Measurements from ENCODE around the gene SETD2.

The SETD2 gene

DNA sequence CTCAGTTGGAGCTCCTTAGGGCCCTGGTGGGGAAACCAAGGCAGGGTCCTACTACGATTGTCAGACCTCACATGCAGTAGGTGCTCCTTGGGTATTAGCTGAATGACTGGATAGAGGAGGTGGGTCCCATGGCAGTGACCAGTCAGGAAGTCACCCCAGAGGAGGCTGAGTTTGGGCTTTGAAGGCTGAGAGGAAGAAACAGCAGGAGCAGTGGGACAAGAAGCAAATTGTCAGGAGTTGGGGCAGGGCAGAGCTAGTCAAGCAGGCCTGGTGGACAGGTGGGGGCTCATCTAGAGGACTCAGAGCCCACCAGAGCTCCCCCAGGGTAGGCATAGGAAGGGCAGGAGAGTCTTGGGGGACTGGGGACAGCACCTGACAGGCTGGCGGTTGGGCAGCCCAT, 181.4 kb downstream of the SETD2 start:
- Histone ChIP-seq H3K4me3 (IDR thresholded peaks at IDR 0.05; ENCODE audit: insufficient read depth, low read depth, low read length) (no peak overlapping the region), H3K4me2 (no peak overlapping the region), H3K27me3 (ENCODE audit: insufficient read depth, low read depth) (no peaks in the 10 kb centered on the region), H3K27ac (no peak overlapping the region), H3K36me3 (ENCODE audit: insufficient read depth) (no peaks in the 10 kb centered on the region), H2AFZ (ENCODE audit: low read depth) (no peak overlapping the region), H4K20me1 (ENCODE audit: insufficient read depth) (no peaks in the 10 kb centered on the region), H3K79me2 (ENCODE audit: insufficient read depth, low read depth) (peaks cover 6% of the 10 kb centered on the region), H3K9ac (no peak overlapping the region), H3K4me1 (ENCODE audit: low read depth, poor library complexity, severe bottlenecking) (peaks cover 23% of the 10 kb centered on the region)
- no peak for TF ChIP-seq CTCF (conservative IDR thresholded peaks at IDR 0.05; ENCODE audit: low read depth, low read length)

DNA sequence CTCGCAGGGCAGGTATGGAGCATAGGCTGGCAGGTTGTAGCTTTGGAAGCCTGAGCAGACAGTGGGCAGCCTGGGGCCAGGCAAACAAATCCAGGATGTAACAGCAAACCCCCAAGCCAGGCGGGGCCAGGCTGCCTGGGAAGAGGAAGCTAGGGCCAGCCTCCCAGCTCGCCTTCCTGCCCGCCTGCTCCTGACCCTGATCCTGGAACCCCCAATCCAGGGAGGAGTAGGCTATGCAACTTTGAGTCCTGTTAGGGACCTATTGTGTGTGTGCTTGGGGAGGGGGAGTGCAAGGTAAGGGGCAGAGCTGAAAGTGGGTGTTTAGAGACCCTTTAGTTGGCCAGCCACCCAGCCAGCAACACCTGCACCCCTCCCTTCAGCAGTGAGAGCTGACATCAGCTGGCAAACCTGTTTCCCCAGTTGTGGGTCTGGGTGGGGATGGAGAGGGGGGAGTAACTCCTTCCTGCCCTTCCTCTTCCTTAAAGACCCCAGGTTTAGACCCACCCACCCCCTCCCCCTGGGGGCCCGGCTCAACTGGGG, 181.9 kb downstream of the SETD2 start:
- Histone ChIP-seq H3K79me2 (ENCODE audit: insufficient read depth, low read depth) (peaks cover 6% of the 10 kb centered on the region), H3K4me3 (IDR thresholded peaks at IDR 0.05; ENCODE audit: insufficient read depth, low read depth, low read length) (no peak overlapping the region), H3K27me3 (ENCODE audit: insufficient read depth, low read depth) (no peaks in the 10 kb centered on the region), H3K4me2 (no peak overlapping the region), H3K4me1 (ENCODE audit: low read depth, poor library complexity, severe bottlenecking) (peaks cover 19% of the 10 kb centered on the region), H4K20me1 (ENCODE audit: insufficient read depth) (no peaks in the 10 kb centered on the region), H2AFZ (ENCODE audit: low read depth) (no peak overlapping the region), H3K36me3 (ENCODE audit: insufficient read depth) (no peaks in the 10 kb centered on the region), H3K27ac (no peak overlapping the region), H3K9ac (no peak overlapping the region)
- no peak for TF ChIP-seq CTCF (conservative IDR thresholded peaks at IDR 0.05; ENCODE audit: low read depth, low read length)

GRCh38 chr3:46979958-46980497, 183.9 kb downstream of the SETD2 start:
- H3K4me1 ChIP-seq (ENCODE audit: low read depth, poor library complexity, severe bottlenecking), result peaks cover 2% of the 10 kb centered on the region
- no peaks in the 10 kb centered on the region for H3K27me3 ChIP-seq (ENCODE audit: insufficient read depth, low read depth)
- H3K36me3 ChIP-seq (ENCODE audit: insufficient read depth), result no peaks in the 10 kb centered on the region
- H3K4me3 ChIP-seq (IDR thresholded peaks at IDR 0.05; ENCODE audit: insufficient read depth, low read depth, low read length), result no peak overlapping the region
- H3K4me2 ChIP-seq, result peak overlapping the region; percentile 39
- H4K20me1 ChIP-seq (ENCODE audit: insufficient read depth), result no peaks in the 10 kb centered on the region
- H3K9ac ChIP-seq, result peak overlapping the region; percentile 86
- peaks cover 17% of the 10 kb centered on the region for H3K79me2 ChIP-seq (ENCODE audit: insufficient read depth, low read depth)
- H3K27ac ChIP-seq, result peak overlapping the region; percentile 35; the same call in 1 of the 2 replicates
- TF ChIP-seq CTCF (conservative IDR thresholded peaks at IDR 0.05; ENCODE audit: low read depth, low read length), result no peak
- no peak overlapping the region for H2AFZ ChIP-seq (ENCODE audit: low read depth)

- peaks cover 25% of the 10 kb centered on the region for H3K79me2 ChIP-seq (ENCODE audit: insufficient read depth, low read depth)
- H3K27ac ChIP-seq, result peak within 1 kb of the TSS; percentile 56
- no peak for TF ChIP-seq CTCF (conservative IDR thresholded peaks at IDR 0.05; ENCODE audit: low read depth, low read length)
- H3K9ac ChIP-seq, result peak within 1 kb of the TSS; percentile 86
- no peaks in the 10 kb centered on the region for H3K27me3 ChIP-seq (ENCODE audit: insufficient read depth, low read depth)
- H4K20me1 ChIP-seq (ENCODE audit: insufficient read depth), result no peaks in the 10 kb centered on the region
- H2AFZ ChIP-seq (ENCODE audit: low read depth), result peak within 1 kb of the TSS; percentile 60
- H3K4me2 ChIP-seq, result peak within 1 kb of the TSS; percentile 78
- H3K36me3 ChIP-seq (ENCODE audit: insufficient read depth), result no peaks in the 10 kb centered on the region
- H3K4me1 ChIP-seq (ENCODE audit: low read depth, poor library complexity, severe bottlenecking), result peaks cover 2% of the 10 kb centered on the region
- H3K4me3 ChIP-seq (IDR thresholded peaks at IDR 0.05; ENCODE audit: insufficient read depth, low read depth, low read length), result no peak within 1 kb of the TSS
These were observed 184.6 kb downstream of the SETD2 start, which contains the start of gene NBEAL2 for GRCh38 chr3:46978985-46979944. TSS of gene NBEAL2 (plus strand) at chr3:46979666. CDS start at chr3:46979862, 196 bp downstream.
